CD1c-positive myeloid dendritic cell (primary cell): ENCODE results near the gene PRR11.
"Not testable (repeated sequence)": the region's sequence is repeated elsewhere in the genome, so short reads cannot be mapped to it uniquely, and the experiment has no call there.

Source experiments
- DNase-seq: peaks from one replicate; pipeline ENCODE4 v3.0.0-alpha.2; 2016; ENCODE audit errors: extremely low spot score

The PRR11 gene

DNA sequence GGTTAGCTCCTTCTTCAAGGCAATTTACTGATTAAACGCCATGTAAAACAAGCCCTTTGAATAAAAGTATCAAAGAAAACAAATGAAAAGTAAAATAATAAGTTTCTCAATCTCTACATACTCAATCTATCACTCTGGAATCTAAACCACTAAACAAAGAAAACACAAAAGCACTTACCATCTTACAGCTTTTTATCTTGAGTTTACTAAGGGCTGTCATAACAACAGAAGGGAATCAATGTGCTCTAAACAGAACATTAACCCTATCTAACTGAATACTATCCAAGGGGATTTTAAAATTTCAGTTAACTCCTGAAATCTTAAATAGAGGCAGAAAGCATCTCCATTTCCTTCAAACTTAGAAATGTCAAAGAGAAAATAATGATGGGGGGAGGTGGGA, 4.0 kb upstream of the PRR11 start:
- DNase-seq, result no peak

DNA sequence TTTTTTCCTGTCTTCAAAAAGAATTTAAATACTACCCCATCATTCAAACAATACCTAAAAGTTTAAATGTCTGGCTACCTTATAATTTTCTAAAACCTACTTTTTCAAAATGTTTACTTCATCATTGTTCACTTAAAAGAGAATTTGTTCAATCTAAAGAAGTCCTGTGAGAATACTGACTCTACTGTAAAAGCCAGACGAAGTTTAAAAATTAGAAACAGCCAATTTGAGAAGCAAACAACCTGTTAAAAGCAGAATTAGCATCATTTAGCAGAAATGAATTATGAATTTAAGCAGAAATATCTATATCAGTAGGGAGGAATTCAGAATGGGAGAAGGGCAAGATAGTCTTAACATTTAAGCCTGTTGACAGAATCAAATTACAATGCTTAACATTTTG, 2.6 kb upstream of the PRR11 start:
- no peak for DNase-seq

DNA sequence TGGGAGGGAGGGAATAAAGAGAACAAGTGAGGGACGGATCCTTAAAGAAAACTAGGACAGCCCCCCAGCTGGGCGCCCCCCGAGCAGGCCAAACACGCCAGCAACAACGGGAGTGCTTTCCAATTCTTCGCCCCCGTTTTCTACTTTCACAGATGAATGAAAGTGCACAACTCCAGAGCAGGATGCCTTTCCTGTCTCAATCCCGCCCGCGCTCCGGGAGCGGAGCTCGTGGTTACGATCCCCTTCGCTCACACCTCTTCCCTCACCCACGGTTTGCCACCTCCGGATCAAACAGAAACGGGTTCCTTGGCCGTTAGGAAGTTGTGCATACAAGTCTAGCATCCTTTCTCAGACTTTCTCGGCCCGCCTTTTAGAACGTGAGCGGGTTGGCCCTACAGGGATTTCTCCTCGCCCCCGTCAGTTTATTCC, 1.2 kb upstream of the PRR11 start:
- peak; percentile 51 for DNase-seq

DNA sequence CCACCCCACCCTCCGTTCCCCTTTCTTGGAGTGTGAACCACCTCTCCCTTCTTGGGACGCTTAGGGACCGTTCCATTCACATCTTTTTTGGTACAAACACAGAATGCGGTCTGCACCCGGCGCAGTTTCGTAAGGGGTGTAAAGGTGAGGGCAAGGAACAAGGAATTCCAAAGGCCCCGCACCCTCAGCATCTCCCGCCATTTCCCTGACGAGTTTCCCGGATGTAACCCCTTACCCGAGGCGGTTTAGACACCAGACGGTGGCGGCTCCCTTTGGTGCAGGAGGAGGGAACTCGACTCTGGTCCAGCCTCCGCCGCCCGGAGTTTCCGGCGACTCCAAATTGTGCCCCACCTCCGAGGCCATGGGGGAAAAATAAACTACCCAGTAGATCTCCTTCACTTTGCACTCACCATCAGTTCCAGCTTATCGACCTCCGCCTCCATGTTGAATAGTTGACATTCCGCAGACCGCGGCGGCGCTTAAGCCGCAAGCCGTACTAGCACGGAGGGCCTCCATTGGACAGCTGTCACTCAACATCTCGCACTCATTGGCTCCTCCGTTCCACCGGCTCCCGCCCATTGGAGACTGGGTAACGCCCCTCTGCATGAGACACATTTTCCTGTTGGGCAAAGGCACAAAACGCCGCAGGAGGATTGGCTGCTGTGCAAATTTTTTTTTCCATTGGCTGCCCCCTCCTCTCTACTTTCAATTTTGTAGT, 666 bp upstream of the PRR11 start, which contains the start of gene SKA2:
SKA2 (minus strand) TSS at position 466 of the 718 bp plus-strand sequence; CDS start at position 443, 23 bp downstream.
- no peak for DNase-seq

DNA sequence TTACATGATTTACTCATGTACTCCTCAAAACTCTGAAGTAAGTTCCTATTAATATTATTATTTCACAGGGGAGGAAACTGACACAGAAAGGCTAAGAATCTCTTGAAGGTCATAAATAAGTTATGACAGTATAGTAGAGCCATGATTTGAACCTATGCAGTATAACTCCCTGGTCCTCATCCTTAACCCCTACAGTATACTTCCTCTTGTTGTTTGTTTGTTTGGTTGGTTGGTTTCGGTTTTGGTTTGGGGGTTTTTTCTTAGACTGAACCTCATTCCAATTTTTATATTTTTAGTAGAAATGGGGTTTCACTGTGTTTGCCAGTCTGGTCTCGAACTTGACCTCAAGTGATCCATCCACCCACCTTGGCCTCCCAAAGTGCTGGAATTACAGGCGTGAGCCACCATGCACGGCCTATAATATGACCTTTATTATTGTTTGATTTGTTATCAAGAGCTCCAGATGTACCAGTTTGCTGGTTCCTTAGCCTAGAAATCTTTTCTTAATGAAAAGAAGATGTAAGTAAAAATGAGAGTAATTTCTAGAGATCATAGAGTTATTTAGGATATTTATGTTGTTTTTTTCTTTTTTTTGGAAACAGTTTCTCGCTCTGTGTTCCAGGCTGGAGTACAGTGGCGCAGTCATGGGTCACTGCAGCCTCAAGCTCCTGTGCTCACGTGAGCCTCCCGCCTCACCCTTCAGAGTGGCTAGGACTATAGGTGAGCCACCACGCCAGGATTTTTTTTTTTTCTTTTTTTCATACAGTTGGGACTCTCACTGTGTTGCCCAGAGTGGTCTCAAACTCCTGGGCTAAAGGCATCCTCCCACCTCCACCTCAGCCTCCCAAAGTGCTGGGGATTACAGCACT, 4.8 kb downstream of the PRR11 start:
- DNase-seq, result no peak

DNA sequence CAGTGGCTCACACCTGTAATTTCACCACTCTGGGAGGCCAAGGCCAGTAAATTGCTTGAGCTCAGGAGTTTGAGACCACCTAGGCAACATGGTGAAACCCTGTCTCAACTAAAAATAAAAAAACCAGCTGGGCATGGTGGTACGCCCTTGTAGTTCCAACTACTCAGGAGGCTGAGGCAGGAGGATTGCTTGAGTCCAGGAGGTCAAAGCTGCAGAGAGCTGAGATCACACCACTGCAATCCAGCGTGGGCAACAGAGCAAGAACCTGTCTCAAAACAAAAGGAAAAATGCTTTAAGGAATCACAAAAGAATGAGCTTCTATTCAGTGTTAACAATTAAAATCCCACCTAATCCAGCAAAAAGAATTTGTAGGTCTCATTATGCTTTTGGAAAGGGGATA, 5.9 kb downstream of the PRR11 start:
- DNase-seq, result no peak

DNA sequence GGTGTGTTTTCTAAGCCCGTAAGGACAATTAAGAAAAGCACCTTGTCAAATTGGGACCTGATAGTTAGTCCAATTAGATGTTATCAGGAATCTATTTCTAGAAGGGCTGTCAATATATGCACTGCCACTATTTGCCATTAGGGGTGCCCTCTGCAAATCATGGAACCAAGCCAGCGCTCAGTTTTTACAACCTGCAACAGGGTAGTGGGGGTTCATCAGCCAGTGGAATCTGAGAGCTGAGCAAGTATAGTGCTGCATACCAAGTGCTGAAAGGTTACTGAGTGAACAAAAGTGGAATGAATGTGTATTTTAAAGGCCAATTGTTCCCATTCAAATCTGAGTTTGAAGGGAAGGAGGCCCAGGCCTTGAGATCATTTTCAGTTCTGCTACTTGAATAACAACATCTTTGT, 10.4 kb downstream of the PRR11 start:
- DNase-seq, result peak; percentile 47

DNA sequence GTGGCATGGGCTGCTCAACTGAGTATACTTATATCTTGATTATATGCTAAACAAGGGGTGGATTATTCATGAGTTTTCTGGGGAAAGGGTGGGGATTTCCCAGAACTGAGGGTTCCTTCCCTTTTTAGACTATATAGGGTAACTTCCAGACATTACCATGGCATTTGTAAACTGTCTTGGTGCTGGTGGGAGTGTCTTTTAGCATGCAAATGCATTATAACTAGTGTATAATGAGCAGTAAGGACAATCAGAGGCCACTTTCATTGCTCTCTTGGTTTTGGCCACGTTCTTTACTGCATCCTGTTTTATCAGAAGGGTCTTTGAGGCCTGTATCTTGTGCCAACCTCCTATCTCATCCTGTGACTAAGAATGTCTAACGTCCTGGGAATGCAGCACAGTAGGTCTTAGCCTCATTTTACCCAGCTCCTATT, 12.0 kb downstream of the PRR11 start:
- DNase-seq, result peak; percentile 71

DNA sequence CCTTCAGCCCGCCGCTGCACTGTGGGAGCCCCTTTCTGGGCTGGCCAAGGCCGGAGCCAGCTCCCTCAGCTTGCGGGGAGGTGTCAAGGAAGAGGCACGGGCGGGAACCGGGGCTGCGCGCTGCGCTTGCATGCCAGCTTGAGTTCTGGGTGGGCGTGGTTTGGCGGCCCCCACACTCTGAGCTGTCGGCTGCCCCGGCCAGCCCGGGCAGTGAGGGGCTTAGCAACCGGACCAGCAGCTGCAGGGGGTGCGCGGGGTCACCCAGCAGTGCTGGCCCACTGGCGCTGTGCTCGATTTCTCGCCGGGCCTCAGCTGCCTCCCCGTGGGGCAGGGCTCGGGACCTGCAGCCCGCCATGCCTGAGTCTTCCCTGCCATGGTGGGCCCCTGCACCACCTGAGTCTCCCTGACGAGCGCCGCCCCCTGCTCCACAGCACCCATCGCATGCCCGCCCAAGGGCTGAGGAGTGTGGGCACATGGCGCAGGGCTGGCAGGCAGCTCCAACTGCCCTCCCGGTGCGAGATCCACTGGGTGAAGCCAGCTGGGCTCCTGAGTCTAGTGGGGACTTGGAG, 17.0 kb downstream of the PRR11 start:
- DNase-seq, result no peak

DNA sequence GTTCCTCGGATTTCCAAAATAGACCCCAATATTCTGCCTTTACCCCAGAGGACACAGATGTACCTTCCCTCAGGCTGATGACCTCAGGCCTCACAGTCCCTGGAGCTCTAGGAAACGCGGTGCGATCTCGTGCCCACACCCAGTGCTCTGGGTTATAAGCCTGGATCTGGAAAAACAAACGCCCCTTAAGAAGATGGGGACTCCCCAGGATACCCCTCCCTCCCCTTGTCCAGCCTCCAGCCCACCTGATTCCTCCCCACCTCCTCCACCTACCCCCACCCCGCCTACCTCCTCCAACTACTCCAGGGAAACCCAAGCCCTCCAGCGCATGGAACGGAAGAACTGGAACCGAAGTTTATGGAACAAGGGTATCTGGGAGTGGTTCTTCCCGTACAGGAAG, 19.1 kb downstream of the PRR11 start:
- DNase-seq, result no peak

DNA sequence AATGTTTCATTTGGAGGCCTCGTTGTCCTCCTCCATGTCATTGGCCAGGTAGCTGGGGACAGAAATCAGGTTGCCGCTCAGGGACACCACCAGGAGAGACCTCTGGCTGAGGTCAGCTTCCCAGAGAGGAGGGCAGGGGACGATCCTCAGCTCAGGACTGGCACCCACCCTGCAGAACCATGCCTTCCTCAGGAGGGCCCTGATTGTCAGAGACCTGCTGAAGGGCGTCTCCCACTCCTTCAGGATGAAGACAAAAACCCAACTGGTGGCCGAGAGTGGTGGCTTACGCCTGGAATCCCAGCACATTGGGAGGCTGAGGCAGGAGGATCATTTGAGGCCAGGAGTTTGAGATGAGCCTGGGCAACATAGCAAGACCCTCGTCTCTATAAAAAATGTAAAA, 19.5 kb downstream of the PRR11 start:
- DNase-seq, result no peak

DNA sequence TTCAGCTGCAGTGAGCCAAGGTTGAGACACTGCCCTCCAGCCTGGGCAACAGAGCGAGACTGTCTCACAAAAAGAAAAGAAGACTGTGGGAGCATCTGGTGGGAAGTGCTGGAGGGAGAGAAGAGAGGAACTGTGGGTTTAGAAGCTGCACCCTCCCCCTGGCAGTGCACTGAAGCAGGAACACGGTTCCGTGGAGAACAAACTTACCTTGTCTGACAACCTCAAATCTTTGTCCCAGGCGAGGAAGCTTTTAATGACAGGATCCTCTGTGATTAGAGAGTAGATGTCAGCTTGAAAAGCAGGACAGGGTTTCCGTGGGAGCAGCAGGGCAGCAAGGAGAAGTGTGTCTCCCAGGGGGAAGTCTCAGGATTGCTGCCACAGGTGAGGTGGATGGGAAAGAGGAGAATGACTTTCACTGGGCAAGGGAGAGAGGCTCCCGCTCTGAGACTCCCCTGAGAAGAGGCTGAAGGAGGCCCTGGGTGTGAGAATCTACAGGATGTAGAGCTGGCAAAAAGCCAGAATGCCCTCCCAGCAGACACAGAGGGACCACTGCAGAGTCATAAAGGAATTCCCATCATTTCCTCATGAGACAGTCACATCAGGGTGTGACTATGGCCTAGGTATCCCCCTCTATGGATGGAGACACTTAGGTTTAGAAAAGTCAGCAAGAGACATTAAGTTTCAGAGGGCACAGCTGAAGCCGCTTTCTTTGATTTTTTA, 22.9 kb downstream of the PRR11 start:
- DNase-seq, result no peak

DNA sequence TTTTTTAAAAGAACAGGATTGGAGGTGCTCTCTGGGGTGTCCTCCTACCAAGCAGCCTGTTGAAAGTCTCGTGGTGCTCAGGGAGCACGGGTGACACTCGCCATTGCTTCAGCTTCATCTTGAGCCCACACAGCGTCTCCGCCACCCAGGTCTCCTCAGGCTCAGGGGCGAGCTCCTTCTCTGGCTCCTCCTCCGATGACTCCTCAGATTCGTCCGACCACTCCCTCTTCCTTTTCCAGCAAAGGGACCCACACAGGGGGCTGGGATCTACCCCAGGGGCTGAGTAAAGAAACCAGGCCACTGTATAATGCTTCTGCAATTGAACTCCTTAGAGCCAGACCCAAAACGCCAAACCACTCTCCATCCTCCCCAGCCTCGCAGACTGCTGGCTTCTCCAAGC, 24.1 kb downstream of the PRR11 start:
- not testable (repeated sequence) for DNase-seq

DNA sequence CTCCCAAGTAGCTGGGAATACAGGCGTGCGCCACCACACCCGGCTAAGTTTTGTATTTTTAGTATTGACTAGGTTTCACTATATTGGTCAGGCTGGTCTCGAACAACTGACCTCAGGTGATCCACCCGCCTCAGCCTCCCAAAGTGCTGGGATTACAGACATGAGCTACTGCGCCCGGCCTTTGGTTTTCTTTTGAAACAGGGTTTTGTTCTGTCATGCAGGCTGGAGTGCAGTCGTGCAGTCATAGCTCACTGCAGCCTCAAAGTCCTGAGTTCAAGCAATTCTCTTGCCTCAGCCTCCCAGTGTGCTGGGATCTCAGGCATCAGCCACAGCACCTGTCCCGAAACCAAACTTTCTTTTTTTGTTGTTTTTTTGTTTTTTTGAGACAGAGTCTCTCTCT, 25.1 kb downstream of the PRR11 start:
- DNase-seq, result no peak

DNA sequence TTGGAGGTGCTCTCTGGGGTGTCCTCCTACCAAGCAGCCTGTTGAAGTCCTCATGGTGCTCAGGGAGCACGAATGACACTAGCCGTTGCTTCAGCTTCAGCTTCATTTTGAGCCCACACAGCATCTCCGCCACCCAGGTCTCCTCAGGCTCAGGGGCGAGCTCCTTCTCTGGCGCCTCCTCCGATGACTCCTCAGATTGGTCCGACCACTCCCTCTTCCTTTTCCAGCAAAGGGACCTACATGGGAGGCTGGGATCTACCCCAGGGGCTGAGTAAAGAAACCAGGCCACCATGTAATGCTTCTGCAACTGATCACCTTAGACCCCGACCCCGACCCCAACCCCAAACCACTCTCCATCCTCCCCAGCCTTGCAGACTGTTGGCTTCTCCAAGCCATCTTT, 25.9 kb downstream of the PRR11 start:
- DNase-seq, result no peak

DNA sequence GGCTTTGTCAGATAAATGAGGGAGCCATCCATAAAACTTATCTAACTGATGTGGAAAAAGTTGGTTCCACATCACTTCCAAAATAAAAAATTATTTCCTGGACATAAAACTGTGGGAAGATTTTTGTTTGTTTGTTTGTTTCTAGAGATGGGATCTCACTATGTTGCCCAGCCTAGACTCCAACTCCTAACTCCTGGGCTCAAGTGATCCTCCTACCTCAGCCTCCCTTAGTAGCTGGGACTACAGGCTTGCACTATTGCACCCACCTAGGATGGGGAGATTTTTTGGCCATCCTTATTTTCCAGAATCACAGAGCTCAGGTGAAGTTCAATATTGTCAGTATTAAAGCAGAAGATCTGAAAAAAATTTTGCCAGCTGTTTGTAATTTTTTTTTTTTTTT, 30.5 kb downstream of the PRR11 start:
- DNase-seq, result no peak

DNA sequence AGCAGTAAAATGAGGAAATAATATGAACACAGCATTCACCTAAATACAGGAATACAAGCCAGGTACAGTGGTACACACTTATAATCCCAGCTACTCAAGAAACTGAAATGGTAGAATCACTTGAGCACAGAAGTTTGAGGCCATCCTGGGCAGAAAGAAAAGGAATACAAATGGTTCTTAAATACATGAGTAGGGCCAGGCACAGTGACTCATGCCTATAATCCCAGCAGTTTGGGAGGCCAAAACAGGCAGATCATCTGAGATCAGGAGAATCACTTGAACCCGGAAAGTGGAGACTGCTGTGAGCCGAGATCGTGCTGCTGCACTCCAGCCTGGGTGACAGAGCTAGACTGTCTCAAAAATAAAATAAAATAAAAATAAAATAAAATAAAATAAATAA, 31.3 kb downstream of the PRR11 start:
- DNase-seq, result no peak

DNA sequence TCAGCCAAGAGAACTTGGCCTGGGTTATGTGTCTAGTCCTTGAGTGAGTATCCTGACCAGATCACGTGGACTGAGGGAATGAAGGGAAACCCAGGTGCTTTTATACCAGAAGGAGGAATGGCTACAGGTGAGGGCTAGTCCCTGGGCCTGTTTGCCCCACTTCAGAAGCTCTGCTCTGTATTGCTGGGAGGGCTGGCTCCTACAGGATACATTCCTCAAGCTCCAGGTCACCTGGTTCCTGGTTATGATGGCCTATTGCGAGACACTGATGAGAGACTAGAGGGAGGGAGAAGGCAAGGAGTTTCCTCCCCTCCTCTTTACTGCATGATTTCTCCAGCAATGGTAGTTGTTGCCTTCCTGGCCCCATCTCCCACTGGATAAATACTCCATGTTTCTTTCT, 35.3 kb downstream of the PRR11 start:
- no peak for DNase-seq

DNA sequence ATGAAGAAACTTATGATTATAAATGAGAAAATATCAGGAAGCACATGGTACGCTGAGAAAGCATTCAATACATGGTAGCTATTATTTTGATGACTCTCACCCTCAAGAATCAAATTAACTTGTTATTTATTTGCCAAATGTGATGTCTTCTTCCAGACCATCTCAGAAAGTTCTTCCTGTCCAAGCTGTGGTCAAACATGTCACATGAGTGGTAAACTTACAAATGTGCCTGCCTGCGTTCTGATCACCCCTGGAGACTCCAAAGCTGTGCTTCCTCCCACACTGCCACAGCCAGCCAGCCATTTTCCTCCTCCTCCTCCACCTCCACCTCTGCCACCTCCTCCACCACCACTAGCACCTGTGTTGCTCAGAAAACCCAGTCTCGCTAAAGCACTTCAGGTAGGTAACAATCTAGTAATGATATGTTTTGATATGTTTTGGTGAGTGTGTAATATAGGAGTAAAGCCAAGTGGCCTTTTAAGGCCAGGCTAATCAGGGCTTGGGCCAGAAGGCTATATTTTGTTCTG, 37.9 kb downstream of the PRR11 start:
- DNase-seq, result no peak

DNA sequence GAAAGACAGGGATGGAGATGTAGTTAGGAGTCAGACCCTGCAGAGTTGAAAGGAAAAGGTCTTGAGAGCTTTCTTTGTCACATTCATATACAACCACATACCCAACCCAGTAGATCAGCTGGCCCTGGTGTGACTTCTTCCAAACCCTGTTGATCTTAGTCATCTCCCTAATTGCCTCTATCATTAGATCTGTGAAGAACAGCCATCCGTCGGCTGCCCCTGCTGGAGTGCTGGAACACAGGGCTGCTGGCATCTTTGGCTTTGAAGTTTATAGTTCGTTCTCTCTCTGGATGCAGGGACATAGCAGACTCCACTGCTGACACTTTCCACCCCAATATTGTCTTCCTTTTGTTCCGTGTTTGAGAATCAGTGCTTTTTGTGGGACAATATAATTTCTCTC, 43.9 kb downstream of the PRR11 start:
- no peak for DNase-seq

DNA sequence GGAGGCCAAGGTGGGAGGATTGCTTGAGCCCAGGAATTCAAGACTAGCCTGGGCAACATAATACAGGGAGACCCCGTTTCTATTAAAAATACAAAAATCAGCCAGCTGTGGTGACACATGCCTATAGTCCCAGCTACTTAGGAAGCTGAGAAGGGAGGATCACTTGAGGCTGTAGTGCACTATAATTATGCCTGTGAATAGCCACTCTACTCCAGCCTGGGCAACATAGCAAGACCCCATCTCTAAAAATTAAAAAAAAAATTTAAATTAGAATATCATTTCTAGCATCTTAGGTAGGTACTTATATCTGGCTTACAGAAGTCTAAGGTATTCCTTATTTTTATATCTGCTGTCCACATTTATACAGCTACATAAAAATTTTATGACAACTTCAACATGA, 46.8 kb downstream of the PRR11 start:
- no peak for DNase-seq

DNA sequence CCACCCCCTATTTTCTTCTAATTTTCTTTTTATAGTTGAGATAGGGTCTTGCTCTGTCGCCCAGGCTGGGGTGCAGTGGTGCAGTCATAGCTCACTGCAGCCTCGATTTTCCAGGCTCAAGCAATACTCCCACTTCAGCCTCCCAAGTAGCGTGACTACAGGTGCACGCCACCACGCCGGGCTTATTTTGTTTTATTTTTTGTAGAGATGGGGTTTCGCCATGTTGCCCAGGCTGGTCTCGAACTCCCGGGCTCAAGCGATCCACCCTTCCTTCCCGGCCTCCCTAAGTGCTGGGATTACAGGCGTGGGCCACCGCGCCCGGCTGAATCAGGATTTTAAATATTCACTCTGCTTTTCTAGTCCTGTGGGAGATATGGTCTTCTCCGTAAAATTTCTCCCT, 63.8 kb downstream of the PRR11 start:
- DNase-seq, result no peak
